OCI-LY3 (cell line): ENCODE data around the gene PRODH.

Source experiments
- CTCF ChIP-seq: fragments of 200-600, 300-600 bp; sonication (generic); IDR thresholded peaks from 2 replicates; pipeline ENCODE4 v1.5.1; 2014; ENCODE audit warnings: antibody characterized with exemption, low read length, low read depth
- EZH2phosphoT487 ChIP-seq: fragments of 200-600 bp; shearing (Covaris generic); IDR thresholded peaks from 2 replicates; pipeline ENCODE4 v1.6.1; 2018; ENCODE audit warnings: antibody characterized with exemption, mixed run types, low read depth

GRCh38 chr22:18927020-18927419 is 9.1 kb downstream of the PRODH start:
- TF ChIP-seq CTCF (no peak), EZH2phosphoT487 (no peak)
